Ishikawa (cell line): ENCODE measurements around the gene DCC.

Experiments
- EP300 ChIP-seq: IDR thresholded peaks from 2 replicates; pipeline ENCODE4 v1.6.1; 2012; ENCODE audit warnings: borderline replicate concordance
- NFIC ChIP-seq: IDR thresholded peaks from 2 replicates; pipeline ENCODE4 v1.6.1; 2012
- REST ChIP-seq: IDR thresholded peaks from 2 replicates; pipeline ENCODE4 v1.6.1; 2012; ENCODE audit warnings: low read depth, mild to moderate bottlenecking
- TAF1 ChIP-seq: IDR thresholded peaks from 2 replicates; pipeline ENCODE4 v1.6.1; 2012; ENCODE audit warnings: low read depth, mild to moderate bottlenecking
- USF1 ChIP-seq: IDR thresholded peaks from 2 replicates; pipeline ENCODE4 v1.6.1; 2012
- ZBTB7A ChIP-seq: IDR thresholded peaks from 2 replicates; pipeline ENCODE4 v1.6.1; 2012; ENCODE audit warnings: low read depth
- TF ChIP-seq, protein P1 (sequence below): IDR thresholded peaks from 2 replicates; pipeline ENCODE4 v1.6.1; 2012

GRCh38 chr18:52403291-52404021 is 63.5 kb downstream of the DCC start:
- no peak for TF ChIP-seq NFIC
- TF ChIP-seq TAF1 = no peak
- no peak for TF ChIP-seq REST
- TF ChIP-seq USF1 = no peak
- TF ChIP-seq EP300 = no peak
- TF ChIP-seq, protein P1, sequence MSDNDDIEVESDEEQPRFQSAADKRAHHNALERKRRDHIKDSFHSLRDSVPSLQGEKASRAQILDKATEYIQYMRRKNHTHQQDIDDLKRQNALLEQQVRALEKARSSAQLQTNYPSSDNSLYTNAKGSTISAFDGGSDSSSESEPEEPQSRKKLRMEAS = no peak
- TF ChIP-seq ZBTB7A = no peak
